CD14-positive monocyte (primary cell): ENCODE measurements around the gene FBXO15. TPM values are rescaled to one million over a fixed set of nuclear protein-coding genes. Genes with fewer than 3 reads are reported as not detected.

ENCODE experiments used
- DNase-seq, 3 donors: peaks; one replicate each; pipeline ENCODE4 v3.0.0-alpha.2; 2011 to 2022
- H2AFZ ChIP-seq: 2 replicates; pipeline ENCODE4 v1.6.0; 2012; ENCODE audit warnings: mild to moderate bottlenecking, low read depth, low read length, inconsistent platforms; ENCODE audit not compliant: insufficient read depth, poor library complexity, severe bottlenecking
- H3K27ac ChIP-seq, 2 donors: 1 replicate in 1 of 2; 2 replicates in 1 of 2; pipeline ENCODE4 v1.5.1; 2012 to 2013; ENCODE audit warnings: low read length in 2 of 2, control low read depth in 1 of 2, inconsistent platforms in 1 of 2, low read depth in 1 of 2, mild to moderate bottlenecking in 1 of 2
- H3K27me3 ChIP-seq, 2 donors: one replicate each; pipeline versions ENCODE4 v1.6.0 to v1.6.1; 2011 to 2013; ENCODE audit warnings: low read length in 2 of 2; ENCODE audit not compliant: control insufficient read depth in 2 of 2, insufficient read depth in 2 of 2
- H3K36me3 ChIP-seq, 2 donors: replicated peaks in 1 of 2; 1 replicate in 1 of 2; 2 replicates in 1 of 2; pipeline versions ENCODE4 v1.5.1 to v1.6.1; 2012 to 2013; ENCODE audit warnings: low read length in 2 of 2, control low read depth in 1 of 2, inconsistent platforms in 1 of 2, mild to moderate bottlenecking in 1 of 2; ENCODE audit not compliant: insufficient read depth in 2 of 2, control insufficient read depth in 1 of 2
- H3K4me1 ChIP-seq, 2 donors: 1 replicate in 1 of 2; 2 replicates in 1 of 2; pipeline versions ENCODE4 v1.5.1 to v1.6.1; 2012 to 2013; ENCODE audit warnings: low read length in 2 of 2, control low read depth in 1 of 2, inconsistent platforms in 1 of 2, mild to moderate bottlenecking in 1 of 2, moderate library complexity in 1 of 2; ENCODE audit not compliant: insufficient read depth in 2 of 2, control insufficient read depth in 1 of 2
- H3K4me2 ChIP-seq: replicated peaks from 2 replicates; pipeline ENCODE3; 2012; ENCODE audit warnings: low read length, moderate library complexity, mild to moderate bottlenecking; ENCODE audit not compliant: poor library complexity, severe bottlenecking; ENCODE audit errors: extremely low read depth
- H3K4me3 ChIP-seq, 3 experiments: fragments of 200-600 bp in 1 of 3; sonication (generic) in 1 of 3; replicated peaks in 1 of 3; 1 replicate in 2 of 3; 2 replicates in 1 of 3; pipeline ENCODE4 v1.5.1; 2011 to 2013; ENCODE audit warnings: low read length in 3 of 3, mild to moderate bottlenecking in 3 of 3, control low read depth in 2 of 3, low read depth in 2 of 3, inconsistent platforms in 1 of 3, moderate library complexity in 1 of 3
- H3K79me2 ChIP-seq: 2 replicates; pipeline ENCODE4 v1.6.0; 2012; ENCODE audit warnings: mild to moderate bottlenecking, control low read depth, inconsistent platforms, low read length, moderate library complexity; ENCODE audit not compliant: insufficient read depth
- H3K9ac ChIP-seq: 2 replicates; pipeline ENCODE4 v1.6.0; 2017; ENCODE audit warnings: low read length, mild to moderate bottlenecking; ENCODE audit not compliant: insufficient read depth, poor library complexity, severe bottlenecking
- H3K9me3 ChIP-seq, 2 donors: replicated peaks in 1 of 2; 1 replicate in 1 of 2; 2 replicates in 1 of 2; pipeline versions ENCODE4 v1.5.1 to v1.6.1; 2012 to 2013; ENCODE audit warnings: low read length in 2 of 2, control low read depth in 1 of 2; ENCODE audit not compliant: control insufficient read depth in 1 of 2, insufficient read depth in 1 of 2
- H4K20me1 ChIP-seq: 2 replicates; pipeline ENCODE4 v1.6.0; 2012; ENCODE audit warnings: mild to moderate bottlenecking, low read length, control low read depth, moderate library complexity; ENCODE audit not compliant: insufficient read depth
- H3K27ac Mint-ChIP-seq, 7 donors: one replicate each; pipeline ENCODE4 v1.8.0; 2020; ENCODE audit warnings: mild to moderate bottlenecking in 7 of 7, mixed read lengths in 7 of 7, moderate library complexity in 6 of 7, inconsistent platforms in 2 of 7
- H3K27me3 Mint-ChIP-seq, 3 donors: one replicate each; pipeline ENCODE4 v1.8.0; 2021 to 2022; ENCODE audit warnings: low read depth in 3 of 3, mild to moderate bottlenecking in 3 of 3, mixed read lengths in 3 of 3, moderate library complexity in 3 of 3, inconsistent platforms in 1 of 3
- H3K36me3 Mint-ChIP-seq, 2 donors: one replicate each; pipeline ENCODE4 v1.8.0; 2020; ENCODE audit warnings: mixed read lengths in 2 of 2, inconsistent platforms in 1 of 2, mild to moderate bottlenecking in 1 of 2
- H3K4me1 Mint-ChIP-seq: one replicate; pipeline ENCODE4 v1.8.0; 2020; ENCODE audit warnings: mild to moderate bottlenecking, mixed read lengths
- H3K4me3 Mint-ChIP-seq, 2 donors: one replicate each; pipeline ENCODE4 v1.8.0; 2020; ENCODE audit warnings: mild to moderate bottlenecking in 2 of 2, mixed read lengths in 2 of 2, moderate library complexity in 1 of 2
- H3K9me3 Mint-ChIP-seq, 7 donors: one replicate each; pipeline ENCODE4 v1.8.0; 2020 to 2022; ENCODE audit warnings: mixed read lengths in 7 of 7, mild to moderate bottlenecking in 6 of 7, moderate library complexity in 6 of 7, inconsistent platforms in 2 of 7
- CTCF ChIP-seq: fragments of 200-600 bp; IDR thresholded peaks from one replicate; pipeline ENCODE4 v1.8.0; 2022; ENCODE audit warnings: antibody characterized with exemption, mild to moderate bottlenecking
- WGBS: methylation state at CpG from one replicate; pipeline ENCODE4 v1.1.5; 2013; ENCODE audit warnings: missing lambda C conversion rate; ENCODE audit not compliant: insufficient coverage; 5-methylcytosine and 5-hydroxymethylcytosine counted together
- intact Hi-C, 2 donors: fragments of 100-400 bp; cut with micrococcal nuclease; formaldehyde crosslinking; loops; one replicate each; pipeline versions ENCODE4 v1.15.0 to v1.15.1; 2023
- polyA plus RNA-seq, 3 donors: library from polyadenylated mRNA; depleted of rRNA in 1 of 3; unstranded in 2 of 3; stranded (reverse) in 1 of 3; fragments of 300-500 nt in 2 of 3; fragments of >200 nt in 1 of 3; fragmentation: Illumina TruSeq in 2 of 3; gene quantifications; 1 replicate in 2 of 3; 2 replicates in 1 of 3; pipeline ENCODE4 v1.2.3, GENCODE V29; 2012 to 2021

FBXO15 gene
- polyA plus RNA-seq, 3 donors: not detected

- Mint-ChIP-seq H3K27ac (no peak overlapping the region), H3K36me3 (no peaks in the 10 kb centered on the region), H3K4me3 (no peak overlapping the region), H3K4me1 (peaks cover 13% of the 10 kb centered on the region), H3K9me3 (no peaks in the 10 kb centered on the region), H3K27me3 (peaks cover 4 to 8% (median 5%) of the 10 kb centered on the region in 3 donors)
- H3K9me3 ChIP-seq: no peaks in the 10 kb centered on the region
- H3K79me2 ChIP-seq: no peaks in the 10 kb centered on the region
- no peaks in the 10 kb centered on the region for H4K20me1 ChIP-seq
- WGBS: 89% methylated on average over 2 of the region's 2 CpGs
- DNase-seq: no peak
- H3K27me3 ChIP-seq: no peaks in the 10 kb centered on the region
- H3K4me3 ChIP-seq: no peak overlapping the region
- H3K9ac ChIP-seq: no peak overlapping the region
- peaks cover 11% of the 10 kb centered on the region in 2 donors for H3K4me1 ChIP-seq
- intact Hi-C loops: loop anchor here in 1 of 2 donors (10.0 kb wide), 1 partner anchor 353 kb away; the partner anchor contains the start of gene CNDP2
- H2AFZ ChIP-seq: no peak overlapping the region
- H3K4me2 ChIP-seq: no peak overlapping the region
- TF ChIP-seq CTCF: no peak
- no peak overlapping the region for H3K27ac ChIP-seq
- no peaks in the 10 kb centered on the region for H3K36me3 ChIP-seq
Observed at GRCh38 chr18:74141667-74142066, 6.0 kb downstream of the FBXO15 start.

- Histone ChIP-seq H2AFZ (no peak overlapping the region), H3K4me3 (no peak overlapping the region), H3K9ac (no peak overlapping the region), H3K27ac (no peak overlapping the region), H4K20me1 (no peaks in the 10 kb centered on the region), H3K79me2 (no peaks in the 10 kb centered on the region), H3K36me3 (no peaks in the 10 kb centered on the region), H3K4me1 (peaks cover 11% of the 10 kb centered on the region in 2 donors), H3K9me3 (no peaks in the 10 kb centered on the region), H3K27me3 (no peaks in the 10 kb centered on the region), H3K4me2 (no peak overlapping the region)
- Mint-ChIP-seq H3K9me3 (no peaks in the 10 kb centered on the region), H3K4me3 (no peak overlapping the region), H3K27me3 (peaks cover 4 to 8% (median 5%) of the 10 kb centered on the region in 3 donors), H3K27ac (peak overlapping the region in 1 of 7 donors; percentile 70), H3K36me3 (no peaks in the 10 kb centered on the region), H3K4me1 (peaks cover 13% of the 10 kb centered on the region)
- no CpG with 5 or more reads among the region's 1 CpG for WGBS
- DNase-seq: no peak
- intact Hi-C loops: loop anchor here in 1 of 2 donors (10.0 kb wide), 1 partner anchor 354 kb away; the partner anchor contains the start of gene CNDP2
- no peak for TF ChIP-seq CTCF
Observed at GRCh38 chr18:74140582-74140981, 7.1 kb downstream of the FBXO15 start.
